ENCODE results near the gene VIPR2. TPM values are rescaled to one million over a fixed set of nuclear protein-coding genes. Genes with fewer than 3 reads are reported as not detected.

Gene VIPR2
- total and polyA plus RNA-seq, 2 of the 13 experiments (the other 11 are each of a cell fraction or from before 2014, with no cell fraction given): not detected

DNA sequence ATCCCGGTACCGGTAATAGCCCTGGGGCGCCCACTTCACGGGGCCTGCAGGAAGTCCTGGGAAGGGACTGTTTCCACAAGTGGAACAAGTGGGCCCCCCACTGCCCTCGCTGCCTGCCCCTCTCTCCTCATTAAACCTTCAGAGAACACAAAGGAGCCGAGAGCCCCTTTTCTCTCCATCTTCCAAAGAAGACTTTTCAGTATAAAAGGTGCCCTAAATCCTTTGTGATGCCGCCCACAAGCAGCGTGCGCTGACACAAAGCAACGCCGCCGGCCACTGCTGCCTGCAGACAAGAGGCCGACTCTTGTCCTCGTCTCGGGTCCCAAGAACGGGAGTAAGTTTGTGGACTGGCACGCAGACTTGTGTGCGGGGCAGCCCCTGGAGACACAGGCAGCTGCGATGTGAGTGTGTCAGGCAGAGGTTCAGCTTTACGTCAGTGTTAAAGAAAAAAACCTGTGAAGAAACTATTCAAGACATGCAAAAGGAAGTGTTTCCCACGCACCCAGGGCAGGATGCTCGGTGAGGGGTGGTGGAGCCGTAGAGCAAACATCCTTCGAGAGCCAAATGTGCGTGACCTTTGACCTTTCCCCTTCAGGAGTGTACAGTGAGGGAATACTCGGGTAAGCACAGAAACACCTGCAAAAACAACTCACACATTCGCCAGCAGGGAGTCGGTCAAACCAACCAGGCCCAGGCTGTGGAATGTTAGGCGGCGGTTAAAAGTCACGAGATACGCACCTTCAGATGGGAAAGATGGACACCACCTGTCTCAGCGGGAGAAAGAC, 118.2 kb downstream of the VIPR2 start:
- H3K79me2 ChIP-seq (ENCODE audit: insufficient read depth, low read length): no peaks in the 10 kb centered on the region
- no peak for DNase-seq (ENCODE audit: low spot score)
- FAIRE-seq: no peak
- ATAC-seq: no peak
- ChIA-PET CTCF (ENCODE audit: low intra/inter-chr PET ratio, low total read pairs) (no interaction called here), POLR2A (no interaction called here)
- no TSS peak for BruUV-seq (replicated peaks)
- no peaks in the 10 kb centered on the region for H3K36me3 ChIP-seq (replicated peaks in 1 of 2; ENCODE audit: control insufficient read depth in 1 of 2, insufficient read depth in 2 of 2, low read length in 2 of 2)
- TF ChIP-seq MAFK (conservative IDR thresholded peaks at IDR 0.05 in 1 of 2, IDR thresholded peaks at IDR 0.05 in 1 of 2; ENCODE audit: low read length in 2 of 2): no peak
- peak; percentile 10; the same call in 1 of the 2 replicates for TF ChIP-seq NR2F6 (IDR thresholded peaks at IDR 0.05)
- no peak for TF ChIP-seq NR2F6 (CRISPR knock-in tag; IDR thresholded peaks at IDR 0.05)
- TF ChIP-seq ZBTB7A (CRISPR knock-in tag; IDR thresholded peaks at IDR 0.05): no peak
- TF ChIP-seq, protein P1, sequence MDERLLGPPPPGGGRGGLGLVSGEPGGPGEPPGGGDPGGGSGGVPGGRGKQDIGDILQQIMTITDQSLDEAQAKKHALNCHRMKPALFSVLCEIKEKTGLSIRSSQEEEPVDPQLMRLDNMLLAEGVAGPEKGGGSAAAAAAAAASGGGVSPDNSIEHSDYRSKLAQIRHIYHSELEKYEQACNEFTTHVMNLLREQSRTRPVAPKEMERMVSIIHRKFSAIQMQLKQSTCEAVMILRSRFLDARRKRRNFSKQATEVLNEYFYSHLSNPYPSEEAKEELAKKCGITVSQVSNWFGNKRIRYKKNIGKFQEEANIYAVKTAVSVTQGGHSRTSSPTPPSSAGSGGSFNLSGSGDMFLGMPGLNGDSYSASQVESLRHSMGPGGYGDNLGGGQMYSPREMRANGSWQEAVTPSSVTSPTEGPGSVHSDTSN (CRISPR knock-in tag; IDR thresholded peaks at IDR 0.05): no peak
- WGBS (ENCODE audit: low lambda C conversion rate): 60% methylated on average over 32 of the region's 33 CpGs
- no peaks in the 10 kb centered on the region; the same call in 1 of the 2 replicates for H3K4me1 ChIP-seq (ENCODE audit: insufficient read depth, low read length)
- H3K9ac ChIP-seq (ENCODE audit: insufficient read depth, low read depth, low read length): no peak overlapping the region
- intact Hi-C loops (cut with micrococcal nuclease; ENCODE audit: unreplicated experiment): no loop called here
- H3K9me3 ChIP-seq (ENCODE audit: low read length): no peaks in the 10 kb centered on the region
- no peak overlapping the region for H3K27ac ChIP-seq (ENCODE audit: extremely low read length, insufficient read depth, low read length)
- no peak overlapping the region for H3K4me3 ChIP-seq (replicated peaks in 1 of 3; ENCODE audit: insufficient read depth in 1 of 3, low read depth in 2 of 3, low read length in 3 of 3)
- in situ Hi-C loops (cut with HindIII; ENCODE audit: extremely low pct_ligation_motif_present, low pct_unique_long_range_greater_than_20kb): no loop called here
- no peaks in the 10 kb centered on the region for H4K20me1 ChIP-seq (ENCODE audit: insufficient read depth, low read length)
- no peak overlapping the region for H2AFZ ChIP-seq (ENCODE audit: low read length)
- peaks cover 1 to 38% of the 10 kb centered on the region in 2 experiments; a peak in 3 of 5 replicates for H3K27me3 ChIP-seq (ENCODE audit: control insufficient read depth in 1 of 2, insufficient read depth in 2 of 2, low read length in 2 of 2)
- no peak overlapping the region for H3K4me2 ChIP-seq (ENCODE audit: low read depth, low read length)

DNA sequence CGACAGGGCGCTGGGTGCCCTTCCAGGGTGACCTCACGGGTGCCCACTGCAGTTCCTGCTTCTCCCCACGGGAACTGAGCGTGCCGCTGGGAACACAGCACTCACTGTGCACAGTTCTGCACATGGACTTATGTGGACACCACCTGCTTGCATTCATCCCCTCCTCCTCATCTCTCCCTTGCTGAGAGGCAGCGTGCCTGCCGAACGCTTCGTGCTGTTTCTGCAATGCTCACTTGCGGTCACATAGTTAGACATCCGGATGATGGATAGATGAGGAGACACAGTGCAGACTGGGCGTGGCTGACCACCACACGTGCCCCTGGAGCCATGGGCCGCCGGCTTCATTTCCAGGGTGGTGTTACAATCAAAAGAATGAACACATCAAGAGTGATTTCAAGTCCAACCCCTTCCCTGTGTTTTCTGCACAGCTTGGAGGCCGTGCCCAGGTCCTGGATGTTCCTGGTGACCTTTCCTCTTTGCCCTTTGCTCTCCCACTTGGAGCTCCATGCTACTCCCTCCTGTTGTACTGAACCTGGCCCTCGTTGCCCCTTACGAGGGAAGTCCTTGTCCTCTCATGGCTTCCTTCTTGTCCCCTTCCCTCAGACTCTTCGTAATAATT, 119.4 kb downstream of the VIPR2 start:
- Histone ChIP-seq H3K9ac (ENCODE audit: insufficient read depth, low read depth, low read length) (no peak overlapping the region), H3K36me3 (replicated peaks in 1 of 2; ENCODE audit: control insufficient read depth in 1 of 2, insufficient read depth in 2 of 2, low read length in 2 of 2) (no peaks in the 10 kb centered on the region), H3K27ac (ENCODE audit: extremely low read length, insufficient read depth, low read length) (no peak overlapping the region), H3K4me2 (ENCODE audit: low read depth, low read length) (no peak overlapping the region), H3K9me3 (ENCODE audit: low read length) (no peaks in the 10 kb centered on the region), H3K4me1 (ENCODE audit: insufficient read depth, low read length) (no peaks in the 10 kb centered on the region), H3K4me3 (replicated peaks in 1 of 3; ENCODE audit: insufficient read depth in 1 of 3, low read depth in 2 of 3, low read length in 3 of 3) (no peak overlapping the region), H2AFZ (ENCODE audit: low read length) (no peak overlapping the region), H4K20me1 (ENCODE audit: insufficient read depth, low read length) (no peaks in the 10 kb centered on the region), H3K27me3 (ENCODE audit: control insufficient read depth in 1 of 2, insufficient read depth in 2 of 2, low read length in 2 of 2) (peaks cover 1 to 37% of the 10 kb centered on the region in 2 experiments; a peak in 3 of 5 replicates), H3K79me2 (ENCODE audit: insufficient read depth, low read length) (no peaks in the 10 kb centered on the region)
- in situ Hi-C loops (cut with HindIII; ENCODE audit: extremely low pct_ligation_motif_present, low pct_unique_long_range_greater_than_20kb): no loop called here
- CTCF ChIA-PET (ENCODE audit: low intra/inter-chr PET ratio, low total read pairs): no interaction called here
- WGBS (ENCODE audit: low lambda C conversion rate): 33% methylated on average over 20 of the region's 20 CpGs
- intact Hi-C loops (cut with micrococcal nuclease; ENCODE audit: unreplicated experiment): no loop called here
- FAIRE-seq (no peak), ATAC-seq (no peak), DNase-seq (ENCODE audit: low spot score) (no peak)
- POLR2A ChIA-PET: no interaction called here
- BruUV-seq (replicated peaks): no TSS peak
- TF ChIP-seq, protein P2, sequence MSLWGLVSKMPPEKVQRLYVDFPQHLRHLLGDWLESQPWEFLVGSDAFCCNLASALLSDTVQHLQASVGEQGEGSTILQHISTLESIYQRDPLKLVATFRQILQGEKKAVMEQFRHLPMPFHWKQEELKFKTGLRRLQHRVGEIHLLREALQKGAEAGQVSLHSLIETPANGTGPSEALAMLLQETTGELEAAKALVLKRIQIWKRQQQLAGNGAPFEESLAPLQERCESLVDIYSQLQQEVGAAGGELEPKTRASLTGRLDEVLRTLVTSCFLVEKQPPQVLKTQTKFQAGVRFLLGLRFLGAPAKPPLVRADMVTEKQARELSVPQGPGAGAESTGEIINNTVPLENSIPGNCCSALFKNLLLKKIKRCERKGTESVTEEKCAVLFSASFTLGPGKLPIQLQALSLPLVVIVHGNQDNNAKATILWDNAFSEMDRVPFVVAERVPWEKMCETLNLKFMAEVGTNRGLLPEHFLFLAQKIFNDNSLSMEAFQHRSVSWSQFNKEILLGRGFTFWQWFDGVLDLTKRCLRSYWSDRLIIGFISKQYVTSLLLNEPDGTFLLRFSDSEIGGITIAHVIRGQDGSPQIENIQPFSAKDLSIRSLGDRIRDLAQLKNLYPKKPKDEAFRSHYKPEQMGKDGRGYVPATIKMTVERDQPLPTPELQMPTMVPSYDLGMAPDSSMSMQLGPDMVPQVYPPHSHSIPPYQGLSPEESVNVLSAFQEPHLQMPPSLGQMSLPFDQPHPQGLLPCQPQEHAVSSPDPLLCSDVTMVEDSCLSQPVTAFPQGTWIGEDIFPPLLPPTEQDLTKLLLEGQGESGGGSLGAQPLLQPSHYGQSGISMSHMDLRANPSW (CRISPR knock-in tag; IDR thresholded peaks at IDR 0.05; ENCODE audit: borderline replicate concordance): no peak
- TF ChIP-seq, protein P3, sequence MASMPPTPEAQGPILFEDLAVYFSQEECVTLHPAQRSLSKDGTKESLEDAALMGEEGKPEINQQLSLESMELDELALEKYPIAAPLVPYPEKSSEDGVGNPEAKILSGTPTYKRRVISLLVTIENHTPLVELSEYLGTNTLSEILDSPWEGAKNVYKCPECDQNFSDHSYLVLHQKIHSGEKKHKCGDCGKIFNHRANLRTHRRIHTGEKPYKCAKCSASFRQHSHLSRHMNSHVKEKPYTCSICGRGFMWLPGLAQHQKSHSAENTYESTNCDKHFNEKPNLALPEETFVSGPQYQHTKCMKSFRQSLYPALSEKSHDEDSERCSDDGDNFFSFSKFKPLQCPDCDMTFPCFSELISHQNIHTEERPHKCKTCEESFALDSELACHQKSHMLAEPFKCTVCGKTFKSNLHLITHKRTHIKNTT (CRISPR knock-in tag; IDR thresholded peaks at IDR 0.05): no peak
- no peak for TF ChIP-seq HDAC1 (CRISPR knock-in tag; IDR thresholded peaks at IDR 0.05)
- TF ChIP-seq, protein P4, sequence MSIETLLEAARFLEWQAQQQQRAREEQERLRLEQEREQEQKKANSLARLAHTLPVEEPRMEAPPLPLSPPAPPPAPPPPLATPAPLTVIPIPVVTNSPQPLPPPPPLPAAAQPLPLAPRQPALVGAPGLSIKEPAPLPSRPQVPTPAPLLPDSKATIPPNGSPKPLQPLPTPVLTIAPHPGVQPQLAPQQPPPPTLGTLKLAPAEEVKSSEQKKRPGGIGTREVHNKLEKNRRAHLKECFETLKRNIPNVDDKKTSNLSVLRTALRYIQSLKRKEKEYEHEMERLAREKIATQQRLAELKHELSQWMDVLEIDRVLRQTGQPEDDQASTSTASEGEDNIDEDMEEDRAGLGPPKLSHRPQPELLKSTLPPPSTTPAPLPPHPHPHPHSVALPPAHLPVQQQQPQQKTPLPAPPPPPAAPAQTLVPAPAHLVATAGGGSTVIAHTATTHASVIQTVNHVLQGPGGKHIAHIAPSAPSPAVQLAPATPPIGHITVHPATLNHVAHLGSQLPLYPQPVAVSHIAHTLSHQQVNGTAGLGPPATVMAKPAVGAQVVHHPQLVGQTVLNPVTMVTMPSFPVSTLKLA (IDR thresholded peaks at IDR 0.05): peak; percentile 38; the same call in 1 of the 2 replicates
- no peak for TF ChIP-seq ZNF850 (CRISPR knock-in tag; conservative IDR thresholded peaks at IDR 0.05)
- TF ChIP-seq ARID2 (CRISPR knock-in tag; IDR thresholded peaks at IDR 0.05; ENCODE audit: borderline replicate concordance): no peak
